AG09309 (cell line): Measurements from ENCODE around the gene PRKN.
"Not testable (repeated sequence)": the region's sequence is repeated elsewhere in the genome, so short reads cannot be mapped to it uniquely, and the experiment has no call there.

Experiments used
- DNase-seq: peaks from one replicate; pipeline ENCODE4 v3.0.0-alpha.2; 2010; ENCODE audit warnings: low read depth
- H3K4me3 ChIP-seq: 2 replicates; pipeline ENCODE4 v1.5.1; 2011; ENCODE audit warnings: mild to moderate bottlenecking, low read depth, low read length, moderate library complexity; ENCODE audit not compliant: control insufficient read depth
- CTCF ChIP-seq: IDR thresholded peaks from 2 replicates; pipeline ENCODE4 v1.5.1; 2011; ENCODE audit warnings: mild to moderate bottlenecking, low read depth, low read length, inconsistent platforms; ENCODE audit not compliant: insufficient read depth, control insufficient read depth; ENCODE audit errors: missing control alignments

Gene PRKN

GRCh38 chr6:162538643-162539064 is 188.9 kb downstream of the PRKN start:
- TF ChIP-seq CTCF: no peak
- no peak for DNase-seq
- no peak overlapping the region for H3K4me3 ChIP-seq

- no peak for DNase-seq
- TF ChIP-seq CTCF: no peak
- H3K4me3 ChIP-seq: no peak overlapping the region
These were observed 194.6 kb downstream of the PRKN start for GRCh38 chr6:162533009-162533400.

- no peak for TF ChIP-seq CTCF
- DNase-seq: no peak
- H3K4me3 ChIP-seq: no peak overlapping the region
These were observed 195.1 kb downstream of the PRKN start for GRCh38 chr6:162532283-162533008.

GRCh38 chr6:162531391-162531790 is 196.2 kb downstream of the PRKN start:
- not testable (repeated sequence) for H3K4me3 ChIP-seq, DNase-seq

- no peak for TF ChIP-seq CTCF
- no peak for DNase-seq
- H3K4me3 ChIP-seq: no peak overlapping the region
These were observed 199.0 kb downstream of the PRKN start for GRCh38 chr6:162528538-162528937.

- H3K4me3 ChIP-seq: no peak overlapping the region
- no peak for DNase-seq
- no peak for TF ChIP-seq CTCF
These were observed 200.6 kb downstream of the PRKN start for GRCh38 chr6:162526960-162527359.

- no peak overlapping the region for H3K4me3 ChIP-seq
- no peak for DNase-seq
- TF ChIP-seq CTCF: no peak
These were observed 202.4 kb downstream of the PRKN start for GRCh38 chr6:162525181-162525580.
